Keratinocyte (primary cell): ENCODE measurements around the gene SAMD14. TPM values are rescaled to one million over a fixed set of nuclear protein-coding genes. Genes with fewer than 3 reads are reported as not detected.

Experiments
- polyA plus RNA-seq, 5 experiments: library from polyadenylated mRNA; depleted of rRNA in 3 of 5; stranded (reverse) in 3 of 5; stranded (forward) in 1 of 5; unstranded in 1 of 5; fragments of >200 nt; gene quantifications; 1 replicate in 1 of 5; 2 replicates in 3 of 5; 3 replicates in 1 of 5; pipeline versions ENCODE4 v1.2.1 to v1.2.3, GENCODE V29; 2011 to 2012; ENCODE audit warnings: missing spikeins in 2 of 5, low read depth in 1 of 5, low replicate concordance in 1 of 5

SAMD14 gene
- polyA plus RNA-seq, 1 donor (not counting 4 experiments of a cell fraction or from before 2014, with no cell fraction given): not detected

Other genes with a start within 250 kb of the SAMD14 start
- 0.10 to 0.22 TPM (median 0.18 TPM) in 3 replicates for gene DLX4, start 161.0 kb downstream of the SAMD14 start, polyA plus RNA-seq
- gene DLX3, start 134.9 kb downstream of the SAMD14 start, polyA plus RNA-seq: 0.62 to 0.81 TPM (median 0.72 TPM) in 3 replicates
- gene ITGA3, start 74.0 kb downstream of the SAMD14 start, polyA plus RNA-seq: 427 to 733 TPM (median 708 TPM) in 3 replicates
- 7.5 to 24.1 TPM (median 8.6 TPM) in 3 replicates for gene PDK2, start 34.8 kb downstream of the SAMD14 start, polyA plus RNA-seq
- 15.2 to 18.2 TPM (median 16.1 TPM) in 3 replicates for gene PPP1R9B, start 20.5 kb upstream of the SAMD14 start, polyA plus RNA-seq
- gene SGCA, start 35.8 kb upstream of the SAMD14 start, polyA plus RNA-seq: not detected in 3 replicates
- gene COL1A1, start 71.5 kb upstream of the SAMD14 start, polyA plus RNA-seq: 0.55 to 2.3 TPM (median 1.4 TPM) in 3 replicates
- gene TMEM92, start 144.3 kb upstream of the SAMD14 start, polyA plus RNA-seq: 0.88 to 2.7 TPM (median 1.8 TPM) in 3 replicates
- 15.3 to 28.3 TPM (median 18.3 TPM) in 3 replicates for gene XYLT2, start 216.0 kb upstream of the SAMD14 start, polyA plus RNA-seq
- 106 to 130 TPM (median 123 TPM) in 3 replicates for gene MRPL27, start 243.0 kb upstream of the SAMD14 start, polyA plus RNA-seq
- gene EME1, start 243.1 kb upstream of the SAMD14 start, polyA plus RNA-seq: 1.6 to 5.6 TPM (median 4.7 TPM) in 3 replicates